ENCODE data around the gene PPP1R14D. TPM values are rescaled to one million over a fixed set of nuclear protein-coding genes. Genes with fewer than 3 reads are reported as not detected.

Gene PPP1R14D
- total and polyA plus RNA-seq, 8 donors = 0.63 to 20.0 (median 2.2) TPM; not detected in 3

DNA sequence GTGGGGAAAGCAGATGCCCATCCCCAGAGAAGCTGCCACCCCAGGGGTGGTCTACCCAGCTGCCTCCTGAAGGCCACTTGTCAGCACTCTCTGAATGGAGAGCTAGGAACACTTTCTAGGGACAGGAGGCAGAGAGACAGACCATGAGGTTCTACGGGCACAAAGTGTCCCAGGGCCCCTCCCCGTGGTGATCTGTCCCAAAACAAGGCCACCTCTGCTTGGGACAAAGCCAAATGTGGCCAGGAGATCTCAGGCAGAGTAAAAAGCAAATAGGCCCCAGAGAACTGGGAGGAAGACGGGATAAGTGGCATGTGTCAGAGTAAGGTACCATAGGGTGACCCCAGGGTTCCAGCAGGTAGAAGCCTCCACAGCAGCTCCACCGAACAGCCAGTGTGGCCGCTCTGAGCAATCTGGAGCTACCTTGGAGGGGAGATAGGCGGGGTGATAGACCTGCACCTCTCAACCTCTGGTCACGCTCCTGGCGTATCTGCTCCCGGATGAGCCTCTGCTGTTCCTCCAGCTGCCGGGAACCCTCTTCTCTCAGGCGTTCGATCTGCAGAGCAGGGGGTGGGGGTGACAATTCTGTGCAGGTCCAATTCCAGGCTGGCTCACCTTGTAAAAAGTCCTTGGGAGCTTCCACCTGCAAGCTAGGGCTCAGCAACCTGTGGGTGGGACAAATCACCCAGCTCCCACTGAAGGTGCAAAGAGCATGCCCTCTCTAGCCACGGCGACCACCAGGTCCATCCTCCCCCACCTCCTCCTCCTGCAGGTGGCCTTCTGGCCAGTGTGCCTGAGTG is 52.6 kb downstream of the PPP1R14D start:
- H3K4me3 ChIP-seq = no peak overlapping the region
- TF ChIP-seq EP300 (IDR thresholded peaks at IDR 0.05) (no peak), POLR2A (IDR thresholded peaks at IDR 0.05) (no peak), POLR2AphosphoS5 (IDR thresholded peaks at IDR 0.05) (no peak)
- TF ChIP-seq, protein P1, sequence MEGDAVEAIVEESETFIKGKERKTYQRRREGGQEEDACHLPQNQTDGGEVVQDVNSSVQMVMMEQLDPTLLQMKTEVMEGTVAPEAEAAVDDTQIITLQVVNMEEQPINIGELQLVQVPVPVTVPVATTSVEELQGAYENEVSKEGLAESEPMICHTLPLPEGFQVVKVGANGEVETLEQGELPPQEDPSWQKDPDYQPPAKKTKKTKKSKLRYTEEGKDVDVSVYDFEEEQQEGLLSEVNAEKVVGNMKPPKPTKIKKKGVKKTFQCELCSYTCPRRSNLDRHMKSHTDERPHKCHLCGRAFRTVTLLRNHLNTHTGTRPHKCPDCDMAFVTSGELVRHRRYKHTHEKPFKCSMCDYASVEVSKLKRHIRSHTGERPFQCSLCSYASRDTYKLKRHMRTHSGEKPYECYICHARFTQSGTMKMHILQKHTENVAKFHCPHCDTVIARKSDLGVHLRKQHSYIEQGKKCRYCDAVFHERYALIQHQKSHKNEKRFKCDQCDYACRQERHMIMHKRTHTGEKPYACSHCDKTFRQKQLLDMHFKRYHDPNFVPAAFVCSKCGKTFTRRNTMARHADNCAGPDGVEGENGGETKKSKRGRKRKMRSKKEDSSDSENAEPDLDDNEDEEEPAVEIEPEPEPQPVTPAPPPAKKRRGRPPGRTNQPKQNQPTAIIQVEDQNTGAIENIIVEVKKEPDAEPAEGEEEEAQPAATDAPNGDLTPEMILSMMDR (IDR thresholded peaks at IDR 0.05) = no peak
- no peak for DNase-seq
- no peaks in the 10 kb centered on the region for H3K27me3 ChIP-seq
- H3K4me1 ChIP-seq = peaks cover 13 to 17% (median 15%) of the 10 kb centered on the region in 4 donors
- 67 to 90% (median 80%) methylated on average over 8 to 14 of the region's 14 CpGs for WGBS, 5 donors
- H3K9me3 ChIP-seq = no peaks in the 10 kb centered on the region
- H3K27ac ChIP-seq = peak overlapping the region in 4 of 5 donors; percentile 30 to 74 (median 60)
- peaks cover 67 to 92% (median 91%) of the 10 kb centered on the region in 4 donors for H3K36me3 ChIP-seq
- intact Hi-C loops (cut with DNase I; ENCODE audit: low total_unique reads) = no loop called here

DNA sequence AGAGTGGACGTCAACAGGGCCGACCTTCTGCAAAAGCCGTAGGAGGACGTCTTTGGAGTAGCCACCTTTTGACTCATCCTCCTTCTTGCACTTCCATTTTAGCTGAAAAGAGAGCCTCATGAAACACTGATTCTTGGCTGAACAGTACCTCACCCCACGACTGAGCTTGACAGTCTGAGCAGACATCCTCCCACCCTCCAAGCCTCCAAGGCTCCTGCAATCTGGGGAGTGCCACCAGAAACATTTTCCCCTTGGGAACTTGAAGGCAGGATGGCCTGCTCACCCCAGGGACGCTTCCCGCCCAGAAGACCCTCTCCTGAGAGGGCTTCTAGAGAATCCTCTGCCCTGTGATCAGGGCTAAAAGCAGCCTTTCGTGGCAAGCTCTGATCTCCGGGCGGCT is 53.5 kb downstream of the PPP1R14D start:
- DNase-seq = no peak
- no peaks in the 10 kb centered on the region for H3K27me3 ChIP-seq
- no peak for TF ChIP-seq POLR2AphosphoS5 (IDR thresholded peaks at IDR 0.05)
- TF ChIP-seq EP300 (IDR thresholded peaks at IDR 0.05) = no peak
- no peak for TF ChIP-seq POLR2A (IDR thresholded peaks at IDR 0.05)
- TF ChIP-seq, protein P1 (IDR thresholded peaks at IDR 0.05) = no peak
- intact Hi-C loops (cut with DNase I; ENCODE audit: low total_unique reads) = no loop called here
- H3K4me1 ChIP-seq = peaks cover 16 to 24% (median 24%) of the 10 kb centered on the region in 4 donors
- H3K9me3 ChIP-seq = no peaks in the 10 kb centered on the region
- 91 to 96% (median 94%) methylated on average over 10 of the region's 10 CpGs for WGBS, 5 donors
- H3K27ac ChIP-seq = no peak overlapping the region
- H3K36me3 ChIP-seq = peaks cover 67 to 99% (median 96%) of the 10 kb centered on the region in 4 donors
- no peak overlapping the region for H3K4me3 ChIP-seq

DNA sequence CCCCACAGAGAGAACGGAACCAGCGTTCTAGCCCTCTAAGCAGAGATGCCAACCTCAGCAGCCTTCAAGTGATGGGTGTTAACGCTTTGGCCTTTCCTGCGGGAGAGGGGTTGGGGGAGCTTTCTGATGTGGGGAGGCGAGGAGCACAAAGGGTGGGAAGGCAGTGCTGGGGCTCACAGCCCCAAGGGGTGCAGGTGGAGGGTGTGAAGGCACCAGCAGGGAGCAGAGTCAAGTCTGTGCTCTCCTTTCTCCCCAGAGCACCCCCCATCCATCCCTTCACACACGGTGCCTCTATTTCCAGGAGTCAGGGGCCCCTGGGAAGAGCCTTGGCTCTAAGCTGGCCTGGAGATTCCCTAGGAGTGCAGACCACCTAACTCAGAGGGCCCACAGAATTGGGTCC is 54.6 kb downstream of the PPP1R14D start:
- H3K27me3 ChIP-seq = no peaks in the 10 kb centered on the region
- no peaks in the 10 kb centered on the region for H3K9me3 ChIP-seq
- peaks cover 57 to 88% (median 85%) of the 10 kb centered on the region in 4 donors for H3K36me3 ChIP-seq
- DNase-seq = no peak
- 89 to 96% (median 95%) methylated on average over 6 of the region's 6 CpGs for WGBS, 5 donors
- peaks cover 27 to 35% (median 35%) of the 10 kb centered on the region in 4 donors for H3K4me1 ChIP-seq
- intact Hi-C loops (cut with DNase I; ENCODE audit: low total_unique reads) = no loop called here
- H3K4me3 ChIP-seq = no peak overlapping the region
- no peak overlapping the region for H3K27ac ChIP-seq
- TF ChIP-seq EP300 (IDR thresholded peaks at IDR 0.05) (no peak), POLR2A (IDR thresholded peaks at IDR 0.05) (no peak)
- TF ChIP-seq, protein P1 (IDR thresholded peaks at IDR 0.05) = no peak

DNA sequence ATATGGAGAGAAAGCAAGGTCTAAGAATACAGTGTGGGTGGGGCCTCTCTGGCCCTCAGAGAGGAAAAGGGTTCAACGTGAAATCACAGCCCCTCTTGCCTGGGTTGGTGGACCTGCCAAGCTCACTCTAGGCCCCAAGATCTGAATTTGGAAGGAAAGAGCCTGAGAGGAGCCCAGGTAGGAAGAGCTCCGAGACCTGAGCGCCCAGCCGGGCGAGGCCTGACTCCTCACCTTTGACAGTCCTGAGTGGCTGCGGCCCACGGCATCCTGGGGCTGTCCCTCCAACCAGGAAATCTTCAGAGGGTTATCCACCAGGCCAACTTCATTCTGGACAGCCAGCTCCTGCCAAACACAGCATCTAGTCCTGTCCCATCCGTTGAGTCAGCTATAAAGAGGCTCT is 55.0 kb downstream of the PPP1R14D start:
- Histone ChIP-seq H3K9me3 (no peaks in the 10 kb centered on the region), H3K27ac (no peak overlapping the region), H3K4me3 (no peak overlapping the region), H3K36me3 (peaks cover 53 to 84% (median 81%) of the 10 kb centered on the region in 4 donors), H3K4me1 (peaks cover 32 to 39% (median 39%) of the 10 kb centered on the region in 4 donors), H3K27me3 (no peaks in the 10 kb centered on the region)
- TF ChIP-seq POLR2AphosphoS5 (IDR thresholded peaks at IDR 0.05) (no peak), POLR2A (IDR thresholded peaks at IDR 0.05) (no peak), EP300 (IDR thresholded peaks at IDR 0.05) (no peak)
- TF ChIP-seq, protein P1 (IDR thresholded peaks at IDR 0.05) = no peak
- 87 to 95% (median 94%) methylated on average over 6 to 8 of the region's 8 CpGs for WGBS, 5 donors
- no peak for DNase-seq
- intact Hi-C loops (cut with DNase I; ENCODE audit: low total_unique reads) = no loop called here
